GM18519 (cell line): ENCODE measurements around the gene RBFA.
"Not testable (repeated sequence)": the region's sequence is repeated elsewhere in the genome, so short reads cannot be mapped to it uniquely, and the experiment has no call there.

Experiments
- ATAC-seq: cut with Tn5 transposase; IDR thresholded peaks from one replicate; pipeline ENCODE4 v1.9.1; 2021; ENCODE audit warnings: mild to moderate bottlenecking, moderate library complexity; ENCODE audit not compliant: unreplicated experiment, low FRiP score

RBFA gene

GRCh38 chr18:80034068-80034851, at the start of gene RBFA:
RBFA (plus strand) TSS chr18:80034434; CDS start chr18:80034496, 62 bp downstream.
- peak; percentile 67 for ATAC-seq

GRCh38 chr18:79985172-79985571, 49.1 kb upstream of the RBFA start:
- no peak for ATAC-seq

- ATAC-seq: no peak
Observed at GRCh38 chr18:79986726-79987125, 47.5 kb upstream of the RBFA start.

- ATAC-seq: no peak
Observed at GRCh38 chr18:79987566-79987965, 46.7 kb upstream of the RBFA start.

GRCh38 chr18:79988071-79988450, 46.2 kb upstream of the RBFA start:
- ATAC-seq: peak; percentile 45

- peak; percentile 95 for ATAC-seq
Observed at GRCh38 chr18:79988451-79989194, 45.6 kb upstream of the RBFA start, which contains the start of gene TXNL4A. TXNL4A (minus strand) TSS chr18:79988563; CDS start chr18:79988392, 171 bp downstream.

GRCh38 chr18:79989195-79989497, 45.1 kb upstream of the RBFA start:
- ATAC-seq: no peak

GRCh38 chr18:79991494-79991893, 42.7 kb upstream of the RBFA start:
- ATAC-seq: no peak

GRCh38 chr18:79999701-80000100, 34.5 kb upstream of the RBFA start:
- not testable (repeated sequence) for ATAC-seq

- ATAC-seq: no peak
Observed at GRCh38 chr18:80000877-80001276, 33.4 kb upstream of the RBFA start.

GRCh38 chr18:80002468-80002867, 31.8 kb upstream of the RBFA start:
- no peak for ATAC-seq

- no peak for ATAC-seq
Observed at GRCh38 chr18:80004600-80005342, 29.5 kb upstream of the RBFA start.

- no peak for ATAC-seq
Observed at GRCh38 chr18:80006724-80007123, 27.5 kb upstream of the RBFA start.

GRCh38 chr18:80009661-80010550, 24.3 kb upstream of the RBFA start:
- no peak for ATAC-seq

- no peak for ATAC-seq
Observed at GRCh38 chr18:80010551-80010906, 23.7 kb upstream of the RBFA start.

GRCh38 chr18:80011496-80012137, 22.6 kb upstream of the RBFA start:
- not testable (repeated sequence) for ATAC-seq

- no peak for ATAC-seq
Observed at GRCh38 chr18:80012714-80013113, 21.5 kb upstream of the RBFA start.

- no peak for ATAC-seq
Observed at GRCh38 chr18:80022613-80023012, 11.6 kb upstream of the RBFA start.

- no peak for ATAC-seq
Observed at GRCh38 chr18:80023173-80023572, 11.1 kb upstream of the RBFA start.

GRCh38 chr18:80026363-80026762, 7.9 kb upstream of the RBFA start:
- ATAC-seq: no peak
